CD14-positive monocyte (primary cell): ENCODE data around the gene LDLRAD4. TPM values are rescaled to one million over a fixed set of nuclear protein-coding genes. Genes with fewer than 3 reads are reported as not detected.
"Not testable (repeated sequence)": the region's sequence is repeated elsewhere in the genome, so short reads cannot be mapped to it uniquely, and the experiment has no call there.

Experiments
- DNase-seq, 3 donors: peaks; one replicate each; pipeline ENCODE4 v3.0.0-alpha.2; 2011 to 2022
- H2AFZ ChIP-seq: 2 replicates; pipeline ENCODE4 v1.6.0; 2012; ENCODE audit warnings: mild to moderate bottlenecking, low read depth, low read length, inconsistent platforms; ENCODE audit not compliant: insufficient read depth, poor library complexity, severe bottlenecking
- H3K27ac ChIP-seq, 2 donors: 1 replicate in 1 of 2; 2 replicates in 1 of 2; pipeline ENCODE4 v1.5.1; 2012 to 2013; ENCODE audit warnings: low read length in 2 of 2, control low read depth in 1 of 2, inconsistent platforms in 1 of 2, low read depth in 1 of 2, mild to moderate bottlenecking in 1 of 2
- H3K27me3 ChIP-seq, 2 donors: one replicate each; pipeline versions ENCODE4 v1.6.0 to v1.6.1; 2011 to 2013; ENCODE audit warnings: low read length in 2 of 2; ENCODE audit not compliant: control insufficient read depth in 2 of 2, insufficient read depth in 2 of 2
- H3K36me3 ChIP-seq, 2 donors: replicated peaks in 1 of 2; 1 replicate in 1 of 2; 2 replicates in 1 of 2; pipeline versions ENCODE4 v1.5.1 to v1.6.1; 2012 to 2013; ENCODE audit warnings: low read length in 2 of 2, control low read depth in 1 of 2, inconsistent platforms in 1 of 2, mild to moderate bottlenecking in 1 of 2; ENCODE audit not compliant: insufficient read depth in 2 of 2, control insufficient read depth in 1 of 2
- H3K4me1 ChIP-seq, 2 donors: 1 replicate in 1 of 2; 2 replicates in 1 of 2; pipeline versions ENCODE4 v1.5.1 to v1.6.1; 2012 to 2013; ENCODE audit warnings: low read length in 2 of 2, control low read depth in 1 of 2, inconsistent platforms in 1 of 2, mild to moderate bottlenecking in 1 of 2, moderate library complexity in 1 of 2; ENCODE audit not compliant: insufficient read depth in 2 of 2, control insufficient read depth in 1 of 2
- H3K4me2 ChIP-seq: replicated peaks from 2 replicates; pipeline ENCODE3; 2012; ENCODE audit warnings: low read length, moderate library complexity, mild to moderate bottlenecking; ENCODE audit not compliant: poor library complexity, severe bottlenecking; ENCODE audit errors: extremely low read depth
- H3K4me3 ChIP-seq, 3 experiments: fragments of 200-600 bp in 1 of 3; sonication (generic) in 1 of 3; replicated peaks in 1 of 3; 1 replicate in 2 of 3; 2 replicates in 1 of 3; pipeline ENCODE4 v1.5.1; 2011 to 2013; ENCODE audit warnings: low read length in 3 of 3, mild to moderate bottlenecking in 3 of 3, control low read depth in 2 of 3, low read depth in 2 of 3, inconsistent platforms in 1 of 3, moderate library complexity in 1 of 3
- H3K79me2 ChIP-seq: 2 replicates; pipeline ENCODE4 v1.6.0; 2012; ENCODE audit warnings: mild to moderate bottlenecking, control low read depth, inconsistent platforms, low read length, moderate library complexity; ENCODE audit not compliant: insufficient read depth
- H3K9ac ChIP-seq: 2 replicates; pipeline ENCODE4 v1.6.0; 2017; ENCODE audit warnings: low read length, mild to moderate bottlenecking; ENCODE audit not compliant: insufficient read depth, poor library complexity, severe bottlenecking
- H3K9me3 ChIP-seq, 2 donors: replicated peaks in 1 of 2; 1 replicate in 1 of 2; 2 replicates in 1 of 2; pipeline versions ENCODE4 v1.5.1 to v1.6.1; 2012 to 2013; ENCODE audit warnings: low read length in 2 of 2, control low read depth in 1 of 2; ENCODE audit not compliant: control insufficient read depth in 1 of 2, insufficient read depth in 1 of 2
- H4K20me1 ChIP-seq: 2 replicates; pipeline ENCODE4 v1.6.0; 2012; ENCODE audit warnings: mild to moderate bottlenecking, low read length, control low read depth, moderate library complexity; ENCODE audit not compliant: insufficient read depth
- H3K27ac Mint-ChIP-seq, 7 donors: one replicate each; pipeline ENCODE4 v1.8.0; 2020; ENCODE audit warnings: mild to moderate bottlenecking in 7 of 7, mixed read lengths in 7 of 7, moderate library complexity in 6 of 7, inconsistent platforms in 2 of 7
- H3K27me3 Mint-ChIP-seq, 3 donors: one replicate each; pipeline ENCODE4 v1.8.0; 2021 to 2022; ENCODE audit warnings: low read depth in 3 of 3, mild to moderate bottlenecking in 3 of 3, mixed read lengths in 3 of 3, moderate library complexity in 3 of 3, inconsistent platforms in 1 of 3
- H3K36me3 Mint-ChIP-seq, 2 donors: one replicate each; pipeline ENCODE4 v1.8.0; 2020; ENCODE audit warnings: mixed read lengths in 2 of 2, inconsistent platforms in 1 of 2, mild to moderate bottlenecking in 1 of 2
- H3K4me1 Mint-ChIP-seq: one replicate; pipeline ENCODE4 v1.8.0; 2020; ENCODE audit warnings: mild to moderate bottlenecking, mixed read lengths
- H3K4me3 Mint-ChIP-seq, 2 donors: one replicate each; pipeline ENCODE4 v1.8.0; 2020; ENCODE audit warnings: mild to moderate bottlenecking in 2 of 2, mixed read lengths in 2 of 2, moderate library complexity in 1 of 2
- H3K9me3 Mint-ChIP-seq, 7 donors: one replicate each; pipeline ENCODE4 v1.8.0; 2020 to 2022; ENCODE audit warnings: mixed read lengths in 7 of 7, mild to moderate bottlenecking in 6 of 7, moderate library complexity in 6 of 7, inconsistent platforms in 2 of 7
- CTCF ChIP-seq: fragments of 200-600 bp; IDR thresholded peaks from one replicate; pipeline ENCODE4 v1.8.0; 2022; ENCODE audit warnings: antibody characterized with exemption, mild to moderate bottlenecking
- whole genome bisulfite sequencing: methylation state at CpG from one replicate; pipeline ENCODE4 v1.1.5; 2013; ENCODE audit warnings: missing lambda C conversion rate; ENCODE audit not compliant: insufficient coverage; 5-methylcytosine and 5-hydroxymethylcytosine counted together
- intact Hi-C, 2 donors: fragments of 100-400 bp; cut with micrococcal nuclease; formaldehyde crosslinking; loops; one replicate each; pipeline versions ENCODE4 v1.15.0 to v1.15.1; 2023
- polyA plus RNA-seq, 3 donors: library from polyadenylated mRNA; depleted of rRNA in 1 of 3; unstranded in 2 of 3; stranded (reverse) in 1 of 3; fragments of 300-500 nt in 2 of 3; fragments of >200 nt in 1 of 3; fragmentation: Illumina TruSeq in 2 of 3; gene quantifications; 1 replicate in 2 of 3; 2 replicates in 1 of 3; pipeline ENCODE4 v1.2.3, GENCODE V29; 2012 to 2021

The LDLRAD4 gene
- polyA plus RNA-seq, 3 donors, result 13.5 to 15.4 (median 13.8) TPM

DNA sequence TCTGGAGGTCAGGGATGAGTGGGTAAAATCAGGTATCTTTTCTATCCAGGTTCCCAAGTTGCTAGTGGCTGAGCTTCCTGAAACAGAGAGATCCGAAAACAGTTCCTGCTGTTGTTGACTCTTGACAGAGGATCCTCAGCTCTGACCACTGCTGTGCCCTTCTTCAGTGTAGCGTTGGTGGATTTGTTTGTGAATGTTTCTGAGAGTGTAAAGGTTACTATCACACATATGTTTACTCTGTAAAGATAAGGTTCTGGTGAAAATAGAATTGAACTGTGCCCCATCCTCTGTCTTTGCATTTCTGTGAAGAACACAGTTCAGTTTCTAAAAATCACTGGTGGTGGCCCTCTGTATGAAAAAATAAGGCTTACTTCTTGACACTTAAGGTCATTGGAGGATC is 119.8 kb downstream of the LDLRAD4 start:
- Histone ChIP-seq H3K27me3 (no peaks in the 10 kb centered on the region), H3K4me1 (no peaks in the 10 kb centered on the region), H3K9me3 (peaks cover 4 to 5% of the 10 kb centered on the region in 2 donors), H3K79me2 (no peaks in the 10 kb centered on the region), H3K9ac (no peak overlapping the region), H2AFZ (no peak overlapping the region), H3K4me2 (no peak overlapping the region), H3K27ac (no peak overlapping the region), H3K36me3 (no peaks in the 10 kb centered on the region), H3K4me3 (no peak overlapping the region), H4K20me1 (no peaks in the 10 kb centered on the region)
- peaks cover 0 to 1% (median 0%) of the 10 kb centered on the region in 3 donors for H3K27me3 Mint-ChIP-seq
- no peak overlapping the region for H3K4me3 Mint-ChIP-seq
- H3K36me3 Mint-ChIP-seq, result peaks cover 0 to 3% of the 10 kb centered on the region in 2 donors
- no peak for TF ChIP-seq CTCF
- DNase-seq, result no peak
- intact Hi-C loops, result no loop called here
- H3K27ac Mint-ChIP-seq, result no peak overlapping the region
- WGBS, result no CpG with 5 or more reads among the region's 2 CpGs
- peaks cover 5 to 27% (median 13%) of the 10 kb centered on the region in 7 donors for H3K9me3 Mint-ChIP-seq
- H3K4me1 Mint-ChIP-seq, result peaks cover 12% of the 10 kb centered on the region

- peaks cover 12% of the 10 kb centered on the region for H3K4me1 Mint-ChIP-seq
- Histone ChIP-seq H3K4me2 (no peak overlapping the region), H3K27me3 (no peaks in the 10 kb centered on the region), H3K79me2 (no peaks in the 10 kb centered on the region), H2AFZ (no peak overlapping the region), H3K4me3 (no peak overlapping the region), H3K4me1 (no peaks in the 10 kb centered on the region), H3K9me3 (peaks cover 0 to 5% of the 10 kb centered on the region in 2 donors), H3K9ac (no peak overlapping the region), H3K36me3 (no peaks in the 10 kb centered on the region), H4K20me1 (no peaks in the 10 kb centered on the region), H3K27ac (peak overlapping the region in 1 of 2 donors; percentile 31)
- no peak for TF ChIP-seq CTCF
- DNase-seq, result no peak
- WGBS, result 0% methylated on average over 1 of the region's 1 CpG
- H3K9me3 Mint-ChIP-seq, result peaks cover 5 to 24% (median 16%) of the 10 kb centered on the region in 7 donors
- intact Hi-C loops, result no loop called here
- no peak overlapping the region for H3K4me3 Mint-ChIP-seq
- H3K36me3 Mint-ChIP-seq, result peaks cover 1 to 3% of the 10 kb centered on the region in 2 donors
- H3K27me3 Mint-ChIP-seq, result peaks cover 0 to 1% (median 1%) of the 10 kb centered on the region in 3 donors
- H3K27ac Mint-ChIP-seq, result peak overlapping the region in 2 of 7 donors; percentile 26 to 63
Measured at GRCh38 chr18:13339653-13340052, 121.1 kb downstream of the LDLRAD4 start.

DNA sequence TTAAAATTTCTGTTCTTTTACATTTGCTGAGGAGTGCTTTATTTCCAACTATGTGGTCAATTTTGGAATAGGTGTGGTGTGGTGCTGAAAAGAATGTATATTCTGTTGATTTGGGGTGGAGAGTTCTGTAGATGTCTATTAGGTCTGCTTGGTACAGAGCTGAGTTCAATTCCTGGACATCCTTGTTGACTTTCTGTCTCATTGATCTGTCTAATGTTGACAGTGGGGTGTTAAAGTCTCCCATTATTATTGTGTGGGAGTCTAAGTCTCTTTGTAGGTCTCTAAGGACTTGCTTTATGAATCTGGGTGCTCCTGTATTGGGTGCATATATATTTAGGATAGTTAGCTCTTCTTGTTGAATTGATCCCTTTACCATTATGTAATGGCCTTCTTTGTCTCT is 127.9 kb downstream of the LDLRAD4 start:
- H3K4me3 Mint-ChIP-seq, H3K4me1 ChIP-seq, H3K36me3 Mint-ChIP-seq, H3K27ac Mint-ChIP-seq, H3K4me1 Mint-ChIP-seq, H3K4me3 ChIP-seq, DNase-seq, intact Hi-C loops, H3K27me3 Mint-ChIP-seq, H3K27ac ChIP-seq, H3K36me3 ChIP-seq, H3K27me3 ChIP-seq, H3K79me2 ChIP-seq, H3K4me2 ChIP-seq, H4K20me1 ChIP-seq, H2AFZ ChIP-seq, H3K9ac ChIP-seq: not testable (repeated sequence)
- H3K9me3 Mint-ChIP-seq, result peaks cover 30 to 55% (median 43%) of the 10 kb centered on the region in 7 donors
- H3K9me3 ChIP-seq, result peaks cover 14 to 16% of the 10 kb centered on the region in 2 donors
